Activated T-cell treated with anti-CD3 and anti-CD28 coated beads for 48 hours (primary cell): Measurements from ENCODE around the gene SEMA3B.
"Not testable (repeated sequence)": the region's sequence is repeated elsewhere in the genome, so short reads cannot be mapped to it uniquely, and the experiment has no call there.

ENCODE experiments used
- DNase-seq: peaks from one replicate; pipeline ENCODE4 v3.0.0-alpha.2; 2020; ENCODE audit warnings: low read depth

The SEMA3B gene

DNA sequence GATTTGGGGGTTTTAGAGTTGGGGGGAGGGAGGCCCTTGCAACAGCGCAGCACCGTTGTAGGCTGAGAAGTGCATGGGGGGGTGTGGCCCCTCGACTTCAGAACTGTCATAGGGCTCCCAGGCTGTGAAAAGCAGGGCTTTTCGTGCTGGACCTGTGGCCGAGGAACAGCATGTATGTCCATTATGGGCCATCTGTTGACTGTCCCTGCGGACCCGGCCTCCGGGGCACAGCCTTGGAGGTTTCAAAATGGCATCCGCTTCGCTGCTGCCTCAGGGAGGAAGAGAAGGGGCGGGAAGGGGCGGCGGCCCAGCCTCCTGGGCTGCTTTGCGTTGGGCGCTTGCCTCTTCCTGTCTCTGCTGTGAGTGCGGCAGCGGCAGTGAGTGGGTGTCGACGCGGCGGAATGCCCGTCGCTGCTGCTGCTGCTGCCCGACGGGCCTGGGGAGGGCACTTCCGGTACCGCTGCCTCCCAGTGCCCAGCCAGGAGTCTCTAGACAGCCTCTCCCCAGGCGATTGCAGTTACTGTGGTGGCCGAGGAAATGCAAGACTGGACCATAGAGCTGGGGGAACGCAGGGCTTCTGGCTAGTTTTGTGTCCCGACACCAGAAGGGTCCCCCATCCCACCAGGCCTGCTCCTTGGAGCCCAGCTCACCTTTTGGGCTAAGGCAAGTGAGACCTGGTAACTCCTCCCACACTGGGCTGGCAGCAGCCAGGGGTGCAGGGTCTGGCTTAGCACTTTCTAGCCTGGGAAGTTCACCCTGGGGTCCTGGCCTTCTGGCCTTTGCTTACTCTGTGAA is 31.0 kb upstream of the SEMA3B start:
- DNase-seq, result peak; percentile 87

DNA sequence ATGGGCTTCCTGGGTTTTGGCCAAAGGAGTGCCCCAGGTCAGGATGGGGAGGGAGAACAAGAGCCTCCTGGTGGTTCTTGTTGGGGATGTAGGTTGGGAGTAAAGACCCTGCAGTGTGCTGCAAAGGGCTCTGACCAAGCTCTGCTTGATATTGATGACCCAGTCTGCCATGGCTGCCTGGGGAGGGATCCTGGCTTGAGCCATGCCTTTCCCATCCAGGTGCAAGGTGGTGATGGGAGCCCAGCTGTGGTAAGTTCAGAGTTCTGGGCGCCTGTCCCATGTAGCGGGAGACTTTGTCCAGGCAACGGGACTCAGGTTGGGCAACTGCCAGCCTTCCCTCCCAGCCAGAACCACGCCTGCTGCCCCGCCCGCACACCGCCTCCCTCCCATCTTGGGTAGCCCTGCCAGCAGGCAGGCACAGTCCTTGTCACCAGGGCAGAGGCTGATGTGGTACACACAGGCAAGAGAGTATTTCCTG is 30.4 kb upstream of the SEMA3B start:
- no peak for DNase-seq

DNA sequence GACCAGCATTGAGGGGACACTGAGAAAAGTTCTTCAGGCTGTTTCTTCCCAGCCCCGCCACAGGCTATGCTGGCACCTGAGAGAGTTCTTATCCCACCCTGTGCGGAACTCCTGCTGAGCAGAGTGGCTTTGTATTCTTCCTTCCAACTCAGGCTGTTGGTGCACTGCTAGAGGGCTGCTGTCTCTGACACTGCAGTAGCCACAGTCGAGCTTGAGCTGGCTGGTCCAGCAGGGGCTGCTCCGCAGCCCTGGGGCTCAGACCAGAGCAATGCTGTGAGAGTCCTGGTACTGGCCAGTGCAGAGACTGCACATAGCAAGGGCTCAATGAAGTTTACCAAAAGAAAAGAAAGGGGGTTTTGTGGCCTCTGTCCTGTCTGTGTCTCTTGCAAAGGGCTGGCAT is 29.3 kb upstream of the SEMA3B start:
- DNase-seq, result no peak

DNA sequence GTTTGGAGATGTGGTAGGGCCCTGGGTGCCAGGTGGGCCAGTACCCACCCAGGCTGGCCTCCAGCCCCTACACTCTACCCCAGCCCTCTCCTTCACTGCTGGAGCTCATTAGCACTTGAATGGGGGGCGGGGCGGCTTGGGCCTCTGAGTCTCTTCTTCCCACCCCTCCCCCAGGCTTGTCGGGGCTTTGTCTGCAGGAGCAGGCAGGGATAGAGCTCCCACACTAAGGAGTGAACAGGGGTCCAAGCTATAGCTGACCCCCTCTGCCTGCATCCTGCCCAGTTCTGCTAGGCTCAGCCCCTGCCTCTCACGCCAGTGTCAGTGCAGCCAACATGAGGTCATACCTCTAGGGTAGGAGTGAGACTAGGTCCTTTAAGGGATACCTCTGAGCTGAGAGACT is 27.8 kb upstream of the SEMA3B start:
- no peak for DNase-seq

DNA sequence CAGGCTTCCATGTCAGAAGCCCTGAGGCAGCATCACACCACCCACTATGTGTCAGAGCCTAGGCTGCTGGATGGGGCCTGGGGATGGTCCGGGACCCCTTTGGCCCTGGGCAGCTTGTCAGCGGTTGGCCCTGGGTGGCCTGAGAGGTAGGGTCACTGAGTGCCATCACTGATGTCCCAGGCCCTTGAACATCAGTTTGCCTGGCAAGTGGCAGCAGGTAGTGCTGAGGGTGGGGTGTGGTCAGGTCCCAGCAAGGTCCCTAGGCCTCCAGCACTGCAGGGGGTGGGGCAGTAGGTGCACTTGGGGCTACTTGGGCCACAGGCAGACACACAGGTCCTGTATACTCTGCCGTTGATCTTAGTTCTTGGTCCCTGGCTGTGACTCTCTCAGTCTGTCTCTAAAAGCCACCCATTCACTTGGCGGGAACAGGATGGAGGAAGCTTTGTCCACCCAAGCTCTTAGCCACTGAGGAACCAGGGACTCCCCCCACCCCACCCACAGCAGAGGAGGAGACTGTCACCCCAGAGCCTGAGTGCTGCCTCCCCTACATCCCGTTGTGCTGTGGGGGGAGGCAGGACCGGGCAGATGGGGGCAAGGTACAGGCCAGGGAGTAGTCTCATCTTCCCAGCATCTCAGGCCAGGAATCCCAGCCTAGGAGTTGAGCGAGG is 27.1 kb upstream of the SEMA3B start:
- no peak for DNase-seq

DNA sequence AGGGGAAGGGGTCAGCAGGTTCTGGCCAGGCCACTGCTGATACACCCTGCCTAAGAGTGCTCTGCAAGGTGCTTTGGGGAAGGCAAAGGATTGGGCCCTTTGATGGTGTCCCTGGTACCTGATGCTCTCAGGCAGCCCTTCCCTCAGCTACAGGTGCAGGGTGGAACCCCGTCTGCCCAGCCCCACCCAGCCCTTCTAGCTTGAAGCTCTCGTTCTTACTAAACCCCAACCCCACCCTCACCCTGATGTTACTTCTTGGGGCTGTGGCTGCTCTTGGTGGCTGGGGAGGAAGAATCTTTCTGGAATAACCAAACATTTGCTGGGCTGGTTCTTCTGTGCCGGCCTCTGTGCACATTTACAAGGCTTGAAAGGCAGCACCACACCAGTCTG is 26.6 kb upstream of the SEMA3B start:
- no peak for DNase-seq

DNA sequence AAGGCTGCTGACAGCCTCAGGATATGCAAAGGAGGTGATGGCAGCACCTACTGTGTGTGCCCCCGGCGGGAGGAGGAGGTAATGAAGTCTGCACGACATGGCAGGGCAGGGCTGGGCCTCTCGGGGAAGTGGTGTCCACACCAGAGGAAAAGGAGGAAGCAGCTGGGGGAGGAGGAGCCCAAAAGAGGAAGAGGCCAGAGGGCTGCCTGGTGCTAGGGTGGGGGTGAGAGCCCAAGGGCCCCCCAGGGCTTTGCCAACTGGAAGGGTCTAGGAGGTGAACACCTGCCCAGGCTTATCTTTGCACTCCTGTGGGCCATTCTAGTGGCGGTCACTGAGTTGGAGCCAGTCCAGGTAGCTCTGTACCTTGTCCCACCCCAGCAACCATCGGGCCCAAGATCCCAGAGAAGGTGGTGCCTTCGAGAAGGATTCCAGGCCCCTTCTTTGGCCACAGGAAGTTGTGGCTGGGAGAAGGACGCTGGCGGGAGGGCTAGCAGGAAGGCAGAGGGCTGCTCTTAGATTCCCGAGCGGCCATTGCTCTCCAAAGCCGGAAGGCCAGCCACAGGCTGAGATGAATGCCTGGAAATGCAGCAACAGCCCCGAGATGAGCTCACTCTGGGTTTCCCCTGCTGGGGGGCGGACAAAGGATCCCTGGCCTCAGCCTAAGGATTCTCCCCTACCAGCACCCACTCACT is 25.9 kb upstream of the SEMA3B start:
- DNase-seq, result peak; percentile 33

DNA sequence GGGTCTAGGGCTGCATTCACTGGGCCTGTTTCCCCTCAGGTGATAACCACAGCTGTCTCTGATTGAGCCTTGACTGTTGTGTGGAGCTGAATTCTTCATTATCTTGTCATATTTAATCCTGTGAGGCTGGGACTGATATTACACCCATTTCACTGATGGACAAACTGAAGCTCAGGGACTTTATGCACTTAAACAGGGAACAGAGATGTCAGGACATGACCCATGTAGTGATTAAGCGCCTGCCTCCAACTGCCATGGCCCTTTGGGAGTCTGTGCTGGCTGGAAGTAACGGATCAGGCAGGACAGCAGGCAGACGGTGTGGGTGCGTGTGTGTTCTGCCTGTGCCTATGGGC is 25.4 kb upstream of the SEMA3B start:
- DNase-seq, result no peak

DNA sequence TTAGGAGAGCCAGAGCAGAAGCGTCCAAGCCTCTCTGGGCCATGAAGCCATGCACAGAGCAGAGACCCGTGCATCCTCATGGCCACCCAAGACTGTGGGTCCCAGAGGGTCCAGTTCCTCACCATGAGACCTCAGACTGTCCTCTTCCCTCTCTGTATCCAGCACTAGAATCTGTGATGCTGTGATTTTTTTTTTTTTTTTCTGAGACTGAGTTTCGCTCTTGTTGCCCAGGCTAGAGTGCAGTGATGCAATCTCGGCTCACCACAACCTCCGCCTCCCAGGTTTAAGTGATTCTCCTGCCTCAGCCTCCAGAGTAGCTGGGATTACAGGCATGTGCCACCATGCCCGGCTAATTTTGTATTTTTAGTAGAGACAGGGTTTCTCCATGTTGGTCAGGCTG is 24.1 kb upstream of the SEMA3B start:
- not testable (repeated sequence) for DNase-seq

DNA sequence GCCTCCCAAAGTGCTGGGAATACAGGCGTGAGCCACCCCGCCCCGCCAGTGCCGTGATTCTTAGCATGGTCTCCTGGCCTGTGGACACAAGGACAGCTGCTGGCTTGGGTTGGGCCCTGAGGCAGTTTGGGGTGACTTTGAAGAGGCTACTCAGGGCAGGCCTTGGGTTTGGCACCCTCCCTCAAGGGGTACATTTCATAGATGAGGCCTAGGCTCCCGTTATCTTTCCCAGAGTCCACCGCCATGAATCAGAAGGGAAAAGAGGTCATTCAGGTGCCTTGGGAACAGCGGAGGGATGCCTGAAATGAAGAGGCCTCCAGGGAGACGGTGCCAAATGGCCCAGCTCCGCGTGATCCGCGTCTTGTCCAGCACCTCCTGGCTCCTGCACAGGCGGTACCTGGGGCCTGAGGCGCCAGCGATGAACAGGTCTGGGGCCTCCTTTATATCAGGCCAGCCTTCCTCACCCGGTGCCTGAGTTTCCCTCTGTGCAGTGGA is 23.6 kb upstream of the SEMA3B start:
- no peak for DNase-seq

DNA sequence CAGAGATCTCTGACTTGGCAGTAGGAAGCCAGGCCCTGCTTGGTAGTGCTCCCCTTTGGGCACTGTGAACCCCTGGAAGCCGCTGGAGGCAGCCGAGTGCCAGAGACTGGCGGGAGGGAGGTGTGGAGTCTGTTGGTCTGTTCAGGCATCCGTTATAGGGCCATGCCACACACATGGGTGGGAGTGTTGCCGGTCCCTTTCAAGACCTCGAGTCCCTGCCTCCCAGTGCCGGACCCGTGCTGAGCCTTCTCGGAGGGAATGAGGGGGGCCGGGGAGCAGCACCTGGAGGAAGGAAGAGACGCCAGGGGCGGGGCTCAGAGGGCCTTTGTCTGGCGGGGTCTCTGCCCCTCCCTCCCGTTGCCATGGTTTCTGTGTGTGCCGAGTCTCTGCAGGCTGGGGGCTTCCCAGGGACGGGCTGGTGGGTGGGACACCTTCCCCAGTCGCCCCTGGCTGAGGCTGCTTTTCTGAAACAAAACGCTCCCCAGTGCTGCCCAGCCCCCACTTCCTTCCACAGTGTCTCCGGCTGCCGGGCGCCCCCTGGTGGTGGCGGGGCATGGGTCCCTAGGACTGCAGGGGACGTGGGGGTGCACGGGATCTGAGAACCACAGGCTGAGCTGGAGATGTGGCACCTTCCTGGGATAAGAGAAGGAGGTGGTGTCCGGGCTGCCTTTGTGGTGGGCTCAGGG is 23.0 kb upstream of the SEMA3B start:
- peak; percentile 94 for DNase-seq

DNA sequence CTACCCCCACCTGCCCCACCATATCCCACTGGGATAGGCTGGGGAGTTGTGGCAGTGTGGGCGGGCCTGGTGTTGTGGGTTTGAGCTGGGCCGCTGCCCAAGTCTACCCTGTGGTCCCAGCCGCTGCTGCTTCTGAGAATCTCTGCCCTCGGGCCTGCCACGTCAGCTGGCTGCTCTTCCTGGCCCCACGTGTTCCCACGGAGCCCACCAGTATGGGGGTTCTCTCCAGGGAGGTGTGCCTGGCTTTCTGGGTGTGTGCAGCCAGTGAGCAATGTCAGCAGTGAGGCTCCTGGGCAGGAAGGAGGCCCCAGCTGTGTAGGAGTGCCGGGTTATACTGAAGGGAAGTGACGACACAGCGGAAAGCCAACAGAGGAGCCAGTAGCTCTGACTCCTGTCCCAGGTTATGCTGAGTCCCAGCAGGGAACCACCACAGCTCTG is 22.4 kb upstream of the SEMA3B start:
- DNase-seq, result peak; percentile 82

DNA sequence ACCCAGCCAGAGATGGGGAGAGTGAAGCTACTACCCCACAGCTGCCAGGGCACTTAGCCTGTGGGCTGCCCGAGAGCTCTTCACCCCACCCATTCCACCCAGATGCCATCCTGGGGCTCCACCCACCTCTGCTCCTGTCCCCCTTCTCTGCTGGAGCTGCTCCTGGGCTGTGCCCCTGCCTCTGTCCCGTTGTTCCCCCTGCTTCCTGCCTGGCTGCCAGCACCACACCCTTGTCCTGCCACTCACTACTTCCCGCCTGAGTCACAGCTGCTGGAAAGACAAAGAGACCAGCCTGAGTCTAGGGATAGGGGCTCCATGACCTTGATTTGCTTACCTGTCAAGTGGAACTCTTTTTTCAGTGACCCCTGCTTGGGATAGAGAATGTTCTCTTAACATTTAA is 20.6 kb upstream of the SEMA3B start:
- no peak for DNase-seq

DNA sequence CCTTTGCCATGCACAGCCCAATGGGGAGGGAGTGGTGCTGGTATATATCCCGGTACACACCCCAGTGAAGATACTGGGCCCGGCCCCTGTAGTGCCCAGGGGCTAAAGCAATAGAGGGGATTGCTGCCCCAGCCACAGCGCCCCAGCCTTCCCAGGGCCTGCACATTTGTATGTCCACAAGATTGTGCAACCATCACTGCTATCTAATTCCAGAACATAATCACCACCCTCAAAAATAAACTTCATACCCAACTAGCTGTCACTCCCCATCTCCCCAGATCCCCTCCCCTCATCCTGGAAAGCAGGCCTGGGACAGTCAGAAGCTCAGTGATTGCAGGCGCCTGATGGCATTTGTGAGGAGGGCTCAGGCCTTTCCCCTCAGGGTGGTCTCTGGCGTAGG is 19.5 kb upstream of the SEMA3B start:
- DNase-seq, result no peak

DNA sequence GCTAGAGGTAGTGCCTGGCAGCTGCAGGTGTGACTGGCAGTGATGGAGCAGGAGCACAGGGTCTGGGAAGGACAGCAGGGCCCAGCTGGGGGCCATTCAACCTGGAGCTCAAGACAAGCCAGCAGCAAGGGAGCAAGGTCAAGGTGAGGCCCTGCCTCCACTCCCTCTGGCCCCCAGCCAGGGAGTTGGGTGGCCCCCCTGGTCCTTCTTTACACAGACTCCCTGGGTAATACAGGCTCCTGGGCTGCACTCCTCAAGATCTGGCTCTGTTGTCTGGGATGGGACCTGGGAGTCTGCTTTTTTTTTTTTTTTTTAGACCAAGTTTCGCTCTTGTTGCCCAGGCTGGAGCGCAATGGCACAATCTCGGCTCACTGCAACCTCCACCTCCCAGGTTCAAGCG is 18.4 kb upstream of the SEMA3B start:
- no peak for DNase-seq

DNA sequence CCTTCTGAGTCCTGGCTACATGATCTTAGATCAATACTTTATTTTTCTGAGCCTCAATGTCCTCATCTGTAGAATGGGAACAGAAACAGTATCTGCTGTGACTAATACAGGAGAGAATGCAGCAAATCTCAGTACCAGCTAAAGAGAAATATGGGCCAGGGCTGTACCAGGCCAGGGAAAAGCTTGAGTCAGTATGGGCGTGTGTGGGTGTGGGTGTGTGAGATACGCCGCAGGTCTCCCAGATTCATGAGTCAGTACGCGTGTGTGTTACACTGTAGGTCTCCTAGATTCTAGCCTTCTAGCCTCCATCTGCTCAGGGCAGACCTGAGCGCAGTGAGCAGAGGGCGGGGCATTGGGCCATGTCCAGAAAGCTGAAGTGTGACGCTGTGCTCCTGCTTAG is 17.7 kb upstream of the SEMA3B start:
- DNase-seq, result peak; percentile 49

DNA sequence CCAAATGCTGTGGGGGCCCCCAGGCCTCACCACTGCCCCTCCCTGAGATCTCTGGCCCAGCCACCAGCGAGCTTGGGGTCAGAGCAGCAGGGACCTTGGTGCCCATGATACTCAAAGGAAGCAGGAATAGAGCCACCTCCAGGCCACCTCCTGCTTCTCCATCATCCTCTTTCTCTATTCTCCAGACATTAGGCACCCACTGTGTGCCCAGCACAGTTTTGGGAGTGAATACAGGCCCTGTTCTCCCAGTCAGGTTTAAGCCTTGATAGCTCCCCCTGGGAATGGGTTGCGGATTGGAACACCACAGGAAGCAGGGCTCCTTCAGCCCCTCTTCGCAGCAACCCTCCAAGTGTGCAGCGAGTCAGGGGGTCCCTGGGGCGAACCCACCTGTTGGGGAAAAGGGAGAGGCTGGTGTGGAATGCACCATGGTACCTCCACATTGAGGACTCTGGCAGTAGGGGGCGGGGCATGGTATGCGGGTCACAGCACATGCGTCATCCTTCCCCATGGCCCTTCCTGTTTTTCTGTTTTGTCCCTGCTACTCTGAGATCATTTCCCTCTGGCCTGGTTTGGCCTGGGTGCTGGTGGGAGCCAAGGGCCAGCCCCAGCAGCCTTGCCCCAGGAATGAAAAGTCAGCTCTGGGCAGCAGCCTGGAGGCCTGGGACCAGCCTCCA is 14.2 kb upstream of the SEMA3B start:
- no peak for DNase-seq

DNA sequence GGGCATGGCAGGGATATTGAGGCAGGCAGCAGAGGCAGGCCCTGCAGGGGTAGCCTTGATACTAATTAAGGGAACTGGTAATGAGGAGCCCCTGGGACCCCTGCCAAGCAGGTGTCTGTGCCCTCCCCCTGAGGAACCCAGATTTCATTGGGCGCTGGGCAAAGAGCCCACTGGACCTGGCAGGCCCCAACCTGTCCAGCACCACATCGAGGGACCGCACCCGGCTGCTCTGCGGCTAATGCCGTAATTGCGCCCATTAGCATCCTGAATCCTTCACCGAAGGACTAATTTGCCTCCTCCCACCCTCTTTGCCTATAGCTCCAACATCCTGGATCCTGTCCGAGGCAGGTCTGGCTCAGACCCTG is 13.7 kb upstream of the SEMA3B start:
- DNase-seq, result no peak

DNA sequence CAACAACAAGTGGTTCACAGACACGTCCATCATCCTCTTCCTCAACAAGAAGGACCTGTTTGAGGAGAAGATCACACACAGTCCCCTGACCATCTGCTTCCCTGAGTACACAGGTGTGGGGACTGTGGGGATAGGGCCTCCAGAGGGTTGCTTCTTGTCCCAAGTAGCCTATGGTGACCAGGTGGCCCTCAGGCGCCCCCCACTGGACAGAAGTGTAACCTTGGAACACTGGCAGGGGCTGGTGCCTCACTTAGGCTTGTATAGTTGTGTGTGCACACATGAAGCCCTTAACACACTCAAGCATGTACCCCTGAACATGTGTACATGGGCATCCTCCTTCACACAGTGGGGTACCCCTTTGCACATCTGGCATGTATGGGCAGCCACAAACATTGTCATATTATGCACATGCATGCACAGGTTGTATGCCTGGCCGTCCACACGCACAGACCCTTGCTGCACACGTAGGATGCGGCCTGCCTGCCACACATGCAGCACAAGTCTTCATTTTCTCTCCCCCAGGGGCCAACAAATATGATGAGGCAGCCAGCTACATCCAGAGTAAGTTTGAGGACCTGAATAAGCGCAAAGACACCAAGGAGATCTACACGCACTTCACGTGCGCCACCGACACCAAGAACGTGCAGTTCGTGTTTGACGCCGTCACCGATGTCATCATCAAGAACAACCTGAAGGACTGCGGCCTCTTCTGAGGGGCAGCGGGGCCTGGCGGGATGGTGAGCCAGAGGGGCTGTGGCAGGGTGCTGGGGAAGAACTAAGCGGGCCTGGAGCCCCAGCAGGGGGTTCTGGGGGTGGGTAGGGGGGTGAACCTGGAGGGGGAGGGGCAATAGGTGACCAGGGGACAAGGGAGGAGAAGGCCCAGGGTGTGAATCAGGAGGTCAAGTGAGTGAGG is 11.7 kb upstream of the SEMA3B start:
- DNase-seq, result peak; percentile 38

DNA sequence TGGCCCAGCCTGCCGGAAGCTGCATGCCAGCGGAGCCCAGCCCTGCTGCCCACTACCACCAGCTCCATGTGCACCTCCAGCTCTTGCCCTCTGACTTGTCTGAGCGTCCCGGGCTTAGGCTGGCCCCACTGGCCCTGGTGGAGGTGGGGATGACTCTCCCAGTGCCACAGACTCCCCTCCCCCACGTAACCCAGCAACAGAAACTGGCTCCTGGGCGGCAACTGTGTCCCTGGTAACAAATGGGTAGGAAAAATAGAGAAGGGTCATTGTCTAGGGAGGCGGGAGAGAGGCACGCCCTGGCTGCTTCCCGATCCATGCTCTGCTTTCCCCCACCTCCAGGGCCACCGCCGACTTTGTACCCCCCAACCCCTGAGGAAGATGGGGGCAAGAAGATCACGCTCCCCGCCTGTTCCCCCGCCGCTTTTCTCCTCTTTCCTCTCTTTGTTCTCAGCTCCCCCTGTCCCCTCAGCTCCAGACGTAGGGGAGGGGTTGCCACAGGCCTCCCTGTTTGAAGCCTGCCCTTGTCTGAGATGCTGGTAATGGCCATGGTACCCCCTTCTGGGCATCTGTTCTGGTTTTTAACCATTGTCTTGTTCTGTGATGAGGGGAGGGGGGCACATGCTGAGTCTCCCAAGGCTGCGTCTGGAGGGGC is 10.8 kb upstream of the SEMA3B start:
- DNase-seq, result no peak
